Suprapubic skin (tissue), 4 donors: Measurements from ENCODE around the gene PSMG4. TPM values are rescaled to one million over a fixed set of nuclear protein-coding genes. Genes with fewer than 3 reads are reported as not detected.
"Not testable (repeated sequence)": the region's sequence is repeated elsewhere in the genome, so short reads cannot be mapped to it uniquely, and the experiment has no call there.

ENCODE experiments used
- DNase-seq, 2 donors: peaks; one replicate each; pipeline ENCODE4 v3.0.0-alpha.2; 2019; ENCODE audit warnings: low spot score in 2 of 2
- H3K27ac ChIP-seq: fragments of 200-600 bp; sonication (generic); one replicate; pipeline ENCODE4 v1.5.1; 2019
- H3K27me3 ChIP-seq: fragments of 200-600 bp; sonication (generic); one replicate; pipeline ENCODE4 v1.5.1; 2019
- H3K36me3 ChIP-seq: fragments of 200-600 bp; sonication (generic); one replicate; pipeline ENCODE4 v1.5.1; 2019
- H3K4me1 ChIP-seq: fragments of 200-600 bp; sonication (generic); one replicate; pipeline ENCODE4 v1.5.1; 2019
- H3K4me3 ChIP-seq: fragments of 200-600 bp; sonication (generic); one replicate; pipeline ENCODE4 v1.5.1; 2019; ENCODE audit warnings: mild to moderate bottlenecking
- H3K9me3 ChIP-seq: fragments of 200-600 bp; sonication (generic); one replicate; pipeline ENCODE4 v1.5.1; 2019
- CTCF ChIP-seq, 2 donors: fragments of 200-600 bp in 1 of 2; fragments of 450-650 bp in 1 of 2; sonication (generic) in 1 of 2; IDR thresholded peaks; one replicate each; pipeline ENCODE4 v1.5.1; 2016 to 2019; ENCODE audit warnings: antibody characterized with exemption in 2 of 2, mild to moderate bottlenecking in 1 of 2, moderate library complexity in 1 of 2
- EP300 ChIP-seq: sonication (generic); formaldehyde crosslinking; IDR thresholded peaks from one replicate; pipeline ENCODE4 v1.6.1; 2017; ENCODE audit warnings: antibody characterized with exemption
- POLR2A ChIP-seq, 2 donors: fragments of 450-650 bp; IDR thresholded peaks; one replicate each; pipeline ENCODE4 v1.6.1; 2017; ENCODE audit warnings: antibody characterized with exemption in 2 of 2, mild to moderate bottlenecking in 2 of 2, moderate library complexity in 2 of 2
- POLR2AphosphoS5 ChIP-seq, 3 donors: sonication (generic); formaldehyde crosslinking; IDR thresholded peaks; one replicate each; pipeline ENCODE4 v1.6.1; 2017; ENCODE audit warnings: antibody characterized with exemption in 3 of 3
- WGBS: methylation state at CpG from one replicate; pipeline ENCODE4 v1.1.5; 2018; 5-methylcytosine and 5-hydroxymethylcytosine counted together
- total RNA-seq, 4 donors: library from RNA; depleted of rRNA; stranded (reverse); fragments of >200 nt; gene quantifications; one replicate each; pipeline ENCODE4 v1.1.0, GENCODE V29; 2016

PSMG4 gene
- total RNA-seq, 4 donors from 2014 or later: 11.4 to 32.6 (median 21.1) TPM

GRCh38 chr6:3240595-3240994 is 18.2 kb upstream of the PSMG4 start:
- H3K27ac ChIP-seq: no peak overlapping the region
- H3K4me3 ChIP-seq: no peak overlapping the region

GRCh38 chr6:3241745-3242144 is 17.0 kb upstream of the PSMG4 start:
- WGBS: 88% methylated on average over 4 of the region's 4 CpGs
- not testable (repeated sequence) for H3K9me3 ChIP-seq

More at GRCh38 chr6:3240595-3240994, 18.2 kb upstream of the PSMG4 start:
- 79% methylated on average over 7 of the region's 7 CpGs for WGBS
- H3K9me3 ChIP-seq: no peaks in the 10 kb centered on the region
- no peak for DNase-seq
- no peaks in the 10 kb centered on the region for H3K27me3 ChIP-seq
- H3K4me1 ChIP-seq: no peaks in the 10 kb centered on the region
- H3K36me3 ChIP-seq: no peaks in the 10 kb centered on the region
- TF ChIP-seq EP300: no peak
- no peak for TF ChIP-seq POLR2A (IDR thresholded peaks at IDR 0.05)

GRCh38 chr6:3242768-3243167 is 16.0 kb upstream of the PSMG4 start:
- no peak for DNase-seq
- Histone ChIP-seq H3K27me3 (no peaks in the 10 kb centered on the region), H3K9me3 (no peaks in the 10 kb centered on the region), H3K4me1 (peaks cover 6% of the 10 kb centered on the region), H3K36me3 (no peaks in the 10 kb centered on the region), H3K27ac (no peak overlapping the region), H3K4me3 (no peak overlapping the region)
- 80% methylated on average over 4 of the region's 4 CpGs for WGBS
- TF ChIP-seq POLR2A (IDR thresholded peaks at IDR 0.05) (no peak), POLR2AphosphoS5 (IDR thresholded peaks at IDR 0.05) (no peak), CTCF (IDR thresholded peaks at IDR 0.05) (no peak), EP300 (no peak)

More at GRCh38 chr6:3241745-3242144, 17.0 kb upstream of the PSMG4 start:
- not testable (repeated sequence) for H3K36me3 ChIP-seq, H3K27me3 ChIP-seq, DNase-seq, H3K4me1 ChIP-seq, H3K27ac ChIP-seq, H3K4me3 ChIP-seq

- DNase-seq: no peak
- no peaks in the 10 kb centered on the region for H3K36me3 ChIP-seq
- TF ChIP-seq POLR2AphosphoS5 (IDR thresholded peaks at IDR 0.05) (no peak), EP300 (no peak), CTCF (IDR thresholded peaks at IDR 0.05) (no peak), POLR2A (IDR thresholded peaks at IDR 0.05) (no peak)
- H3K27me3 ChIP-seq: no peaks in the 10 kb centered on the region
- WGBS: 78% methylated on average over 8 of the region's 8 CpGs
- H3K9me3 ChIP-seq: no peaks in the 10 kb centered on the region
- H3K27ac ChIP-seq: no peak overlapping the region
- H3K4me3 ChIP-seq: no peak overlapping the region
- peaks cover 17% of the 10 kb centered on the region for H3K4me1 ChIP-seq
Observed at GRCh38 chr6:3244003-3244831, 14.5 kb upstream of the PSMG4 start.

- not testable (repeated sequence) for H3K9me3 ChIP-seq, H3K36me3 ChIP-seq, H3K27ac ChIP-seq, DNase-seq, H3K4me3 ChIP-seq, H3K27me3 ChIP-seq
- H3K4me1 ChIP-seq: peaks cover 17% of the 10 kb centered on the region
- 96% methylated on average over 7 of the region's 7 CpGs for WGBS
Observed at GRCh38 chr6:3244832-3245161, 13.9 kb upstream of the PSMG4 start.

GRCh38 chr6:3245216-3245615 is 13.5 kb upstream of the PSMG4 start:
- Histone ChIP-seq H3K27me3 (no peaks in the 10 kb centered on the region), H3K9me3 (no peaks in the 10 kb centered on the region), H3K4me3 (no peak overlapping the region), H3K36me3 (no peaks in the 10 kb centered on the region), H3K27ac (no peak overlapping the region), H3K4me1 (peaks cover 17% of the 10 kb centered on the region)
- no peak for TF ChIP-seq POLR2AphosphoS5 (IDR thresholded peaks at IDR 0.05)
- TF ChIP-seq EP300: no peak
- no peak for TF ChIP-seq CTCF (IDR thresholded peaks at IDR 0.05)
- DNase-seq: no peak
- WGBS: 100% methylated on average over 5 of the region's 5 CpGs
